Mesenchymal stem cell (in vitro differentiated cells and primary cell): ENCODE data around the gene CTH.
"Not testable (repeated sequence)": the region's sequence is repeated elsewhere in the genome, so short reads cannot be mapped to it uniquely, and the experiment has no call there.

Experiments
- DNase-seq: peaks from one replicate; pipeline ENCODE4 v3.0.0-alpha.2; 2013
- H2AFZ ChIP-seq: one replicate; pipeline ENCODE4 v1.6.1; 2013; ENCODE audit warnings: low read depth, mild to moderate bottlenecking, control low read depth, inconsistent platforms, low read length, moderate library complexity
- H2AK5ac ChIP-seq: 2 replicates; pipeline ENCODE4 v1.6.1; 2013; ENCODE audit warnings: low read length, moderate library complexity, mild to moderate bottlenecking, inconsistent platforms; ENCODE audit not compliant: severe bottlenecking
- H2BK120ac ChIP-seq: one replicate; pipeline ENCODE4 v1.6.1; 2013; ENCODE audit warnings: low read depth, mild to moderate bottlenecking, inconsistent platforms, low read length, moderate library complexity
- H2BK12ac ChIP-seq, 2 experiments: one replicate each; pipeline ENCODE4 v1.6.1; 2013; ENCODE audit warnings: inconsistent platforms in 2 of 2, low read length in 2 of 2, mild to moderate bottlenecking in 2 of 2, moderate library complexity in 2 of 2, control low read depth in 1 of 2
- H2BK15ac ChIP-seq: one replicate; pipeline ENCODE4 v1.6.1; 2013; ENCODE audit warnings: mild to moderate bottlenecking, low read depth, inconsistent platforms; ENCODE audit not compliant: poor library complexity, severe bottlenecking
- H2BK5ac ChIP-seq: 2 replicates; pipeline ENCODE4 v1.6.1; 2013; ENCODE audit warnings: low read depth, mild to moderate bottlenecking, low read length, control low read depth, inconsistent platforms; ENCODE audit not compliant: poor library complexity, severe bottlenecking
- H3K14ac ChIP-seq, 2 experiments: one replicate each; pipeline ENCODE4 v1.6.1; 2013; ENCODE audit warnings: inconsistent platforms in 2 of 2, low read length in 2 of 2, control low read depth in 1 of 2, mild to moderate bottlenecking in 1 of 2, moderate library complexity in 1 of 2
- H3K18ac ChIP-seq, 2 experiments: one replicate each; pipeline ENCODE4 v1.6.1; 2013; ENCODE audit warnings: inconsistent platforms in 2 of 2, low read length in 2 of 2, control low read depth in 1 of 2, low read depth in 1 of 2, mild to moderate bottlenecking in 1 of 2
- H3K23ac ChIP-seq, 2 experiments: one replicate each; pipeline ENCODE4 v1.6.1; 2013; ENCODE audit warnings: inconsistent platforms in 2 of 2, low read length in 2 of 2, mild to moderate bottlenecking in 2 of 2, moderate library complexity in 2 of 2, control low read depth in 1 of 2
- H3K27ac ChIP-seq: 2 replicates; pipeline ENCODE4 v1.5.1; 2013; ENCODE audit warnings: mild to moderate bottlenecking, moderate library complexity, low read length, control low read depth, inconsistent platforms; ENCODE audit not compliant: poor library complexity, severe bottlenecking
- H3K27me3 ChIP-seq, 2 experiments: 2 replicates each; pipeline versions ENCODE4 v1.6.1 to v1.7.0; 2013; ENCODE audit warnings: low read length in 2 of 2, mild to moderate bottlenecking in 2 of 2, moderate library complexity in 2 of 2, control low read depth in 1 of 2, inconsistent platforms in 1 of 2; ENCODE audit not compliant: control insufficient read depth in 1 of 2, insufficient read depth in 1 of 2
- H3K36me3 ChIP-seq, 2 experiments: 2 replicates each; pipeline versions ENCODE4 v1.6.1 to v1.7.0; 2013; ENCODE audit warnings: low read length in 2 of 2, control low read depth in 1 of 2, inconsistent platforms in 1 of 2, low read depth in 1 of 2, mild to moderate bottlenecking in 1 of 2; ENCODE audit not compliant: insufficient read depth in 2 of 2, control insufficient read depth in 1 of 2
- H3K4ac ChIP-seq, 2 experiments: one replicate each; pipeline ENCODE4 v1.6.1; 2013; ENCODE audit warnings: inconsistent platforms in 2 of 2, low read length in 2 of 2, mild to moderate bottlenecking in 2 of 2, moderate library complexity in 2 of 2, control low read depth in 1 of 2, low read depth in 1 of 2
- H3K4me1 ChIP-seq: 2 replicates; pipeline ENCODE4 v1.6.1; 2013; ENCODE audit warnings: low read depth, low read length, control low read depth; ENCODE audit not compliant: control insufficient read depth, insufficient read depth
- H3K4me2 ChIP-seq: 2 replicates; pipeline ENCODE4 v1.6.1; 2013; ENCODE audit warnings: low read length, mild to moderate bottlenecking, inconsistent platforms; ENCODE audit not compliant: poor library complexity, severe bottlenecking
- H3K4me3 ChIP-seq, 2 experiments: 2 replicates each; pipeline versions ENCODE4 v1.5.1 to v1.7.0; 2013; ENCODE audit warnings: low read length in 2 of 2, mild to moderate bottlenecking in 2 of 2, control low read depth in 1 of 2, low read depth in 1 of 2; ENCODE audit not compliant: insufficient read depth in 1 of 2
- H3K79me1 ChIP-seq: replicated peaks from 2 replicates; pipeline ENCODE4 v1.6.1; 2013; ENCODE audit warnings: mild to moderate bottlenecking, control low read depth, low read length, inconsistent platforms; ENCODE audit not compliant: poor library complexity, severe bottlenecking
- H3K9ac ChIP-seq: 2 replicates; pipeline ENCODE4 v1.7.0; 2013; ENCODE audit warnings: mild to moderate bottlenecking, low read length, moderate library complexity
- H3K9me3 ChIP-seq: 2 replicates; pipeline ENCODE4 v1.7.0; 2013; ENCODE audit warnings: mild to moderate bottlenecking, low read length; ENCODE audit not compliant: control insufficient read depth
- H4K8ac ChIP-seq: one replicate; pipeline ENCODE4 v1.6.1; 2013; ENCODE audit warnings: inconsistent platforms, mild to moderate bottlenecking, low read length, moderate library complexity
- H4K91ac ChIP-seq: one replicate; pipeline ENCODE4 v1.6.1; 2013; ENCODE audit warnings: mild to moderate bottlenecking, low read length, inconsistent platforms
- WGBS: methylation state at CpG from one replicate; pipeline ENCODE4 v1.1.7; 2013; ENCODE audit warnings: mixed read lengths; 5-methylcytosine and 5-hydroxymethylcytosine counted together

The CTH gene

DNA sequence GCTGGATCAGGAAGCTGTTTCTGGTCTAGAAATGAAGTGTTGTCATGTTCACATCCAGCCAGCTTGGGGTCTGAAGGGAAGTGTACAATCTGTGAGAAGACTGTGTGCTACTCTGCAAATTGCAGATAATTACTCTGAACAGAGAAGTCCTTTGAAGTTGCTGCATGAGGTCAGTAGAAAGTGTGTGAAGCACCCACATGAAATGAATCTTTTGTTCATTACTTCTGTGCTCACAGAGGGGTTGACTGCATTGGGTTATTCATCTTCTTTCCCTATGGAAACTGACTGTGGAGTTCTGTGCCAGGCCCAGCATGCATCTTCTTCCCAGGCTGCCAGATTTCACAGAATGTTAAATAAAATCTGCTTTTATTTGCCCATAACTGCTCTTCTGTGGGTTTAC, 47.1 kb downstream of the CTH start:
- Histone ChIP-seq H2BK15ac (no peak overlapping the region), H3K14ac (no peak overlapping the region), H2BK5ac (no peak overlapping the region), H3K4me3 (no peak overlapping the region), H3K4me2 (no peak overlapping the region), H3K4me1 (no peaks in the 10 kb centered on the region), H2AK5ac (no peak overlapping the region), H3K4ac (no peak overlapping the region), H2BK12ac (no peak overlapping the region), H3K9me3 (no peaks in the 10 kb centered on the region), H3K18ac (no peak overlapping the region), H4K8ac (no peak overlapping the region), H3K36me3 (no peaks in the 10 kb centered on the region), H3K9ac (no peak overlapping the region), H2AFZ (no peak overlapping the region), H2BK120ac (no peak overlapping the region), H3K27ac (no peak overlapping the region), H3K23ac (no peak overlapping the region), H3K27me3 (no peaks in the 10 kb centered on the region), H4K91ac (no peak overlapping the region), H3K79me1 (no peaks in the 10 kb centered on the region)
- no peak for DNase-seq

DNA sequence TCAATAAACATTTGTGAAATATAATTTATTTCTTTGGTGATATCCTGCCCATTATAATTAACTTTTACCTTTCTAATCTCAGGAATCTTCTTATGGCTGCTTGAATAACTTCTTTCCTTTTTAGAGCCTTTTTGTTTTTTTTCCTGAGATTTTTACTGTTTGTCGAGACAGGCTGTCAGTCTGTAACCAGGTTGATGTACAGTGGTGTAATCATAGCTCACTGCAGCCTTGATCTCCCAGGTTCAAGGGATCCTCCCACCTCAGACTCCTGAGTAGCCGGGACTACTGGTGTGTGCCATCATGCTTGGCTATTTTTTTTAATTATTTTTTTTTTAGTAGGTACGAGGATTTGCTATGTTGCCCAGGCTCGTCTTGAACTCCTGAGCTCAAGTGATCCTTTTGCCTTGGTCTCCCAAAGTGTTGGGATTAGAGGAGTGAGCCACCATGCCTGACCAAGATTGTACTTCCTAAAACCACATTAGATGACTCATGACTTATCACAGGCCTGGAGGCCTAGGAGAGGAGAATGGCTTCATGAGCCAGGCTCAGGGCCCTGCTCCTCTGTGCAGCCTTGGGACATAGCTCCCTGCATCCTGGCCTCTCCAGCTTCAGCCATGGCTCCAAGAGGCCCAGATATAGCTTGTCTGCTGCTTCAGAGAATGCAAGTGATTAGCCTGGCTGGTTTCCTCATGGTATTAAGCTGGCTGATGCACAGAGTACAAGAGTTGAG, 48.6 kb downstream of the CTH start:
- no peaks in the 10 kb centered on the region for H3K9me3 ChIP-seq
- WGBS, result 81% methylated on average over 3 of the region's 4 CpGs
- H3K36me3 ChIP-seq, result no peaks in the 10 kb centered on the region

DNA sequence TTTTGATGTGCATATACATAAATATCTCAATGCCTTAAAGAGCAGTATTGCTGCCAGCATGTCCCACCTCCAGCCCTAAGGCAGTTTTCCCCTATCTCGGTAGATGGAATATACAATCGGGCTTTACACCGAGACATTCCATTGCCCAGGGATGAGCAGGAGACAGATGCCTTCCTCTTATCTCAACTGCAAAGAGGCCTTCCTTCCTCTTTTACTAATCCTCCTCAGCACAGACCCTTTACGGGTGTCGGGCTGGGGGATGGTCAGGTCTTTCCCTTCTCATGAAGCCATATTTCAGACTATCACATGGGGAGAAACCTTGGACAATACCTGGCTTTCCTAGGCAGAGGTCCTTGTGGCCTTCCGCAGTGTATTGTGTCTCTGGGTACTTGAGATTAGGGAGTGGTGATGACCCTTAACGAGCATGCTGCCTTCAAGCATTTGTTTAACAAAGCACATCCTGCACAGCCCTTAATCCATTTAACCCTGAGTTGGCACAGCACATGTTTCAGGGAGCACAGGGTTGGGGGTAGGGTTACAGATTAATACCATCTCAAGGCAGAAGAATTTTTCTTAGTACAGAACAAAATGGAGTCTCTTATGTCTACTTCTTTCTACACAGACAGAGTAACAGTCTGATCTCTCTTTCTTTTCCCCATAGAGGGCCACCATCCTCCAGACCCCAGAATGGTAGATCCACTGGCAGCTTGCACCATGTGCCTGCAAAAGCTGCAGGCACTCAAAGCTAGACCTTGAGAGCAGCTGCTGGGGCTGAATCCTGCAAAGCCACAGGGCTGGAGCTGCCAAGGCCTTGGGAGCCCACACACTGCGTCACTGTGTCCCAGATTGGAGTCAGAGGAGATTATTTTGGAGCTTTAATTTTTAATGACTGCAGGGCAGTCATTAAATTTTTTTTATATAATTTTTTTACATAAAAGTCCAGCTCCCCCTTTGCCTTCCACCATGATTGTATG, 50.0 kb downstream of the CTH start:
- DNase-seq, H3K4me3 ChIP-seq, H3K4ac ChIP-seq, H3K9ac ChIP-seq, H3K4me1 ChIP-seq, H4K8ac ChIP-seq, H3K9me3 ChIP-seq, H2BK120ac ChIP-seq, H2BK15ac ChIP-seq, H3K27me3 ChIP-seq, H3K18ac ChIP-seq, H2BK12ac ChIP-seq, H3K36me3 ChIP-seq, H3K79me1 ChIP-seq, H4K91ac ChIP-seq, H3K27ac ChIP-seq, H2BK5ac ChIP-seq, H3K23ac ChIP-seq, H2AFZ ChIP-seq, H2AK5ac ChIP-seq, H3K4me2 ChIP-seq, H3K14ac ChIP-seq: not testable (repeated sequence)
- 8% methylated on average over 3 of the region's 8 CpGs for WGBS

More for the DNA sequence above, 48.6 kb downstream of the CTH start:
- Histone ChIP-seq H3K4me2 (no peak overlapping the region), H3K14ac (no peak overlapping the region), H3K9ac (no peak overlapping the region), H2BK12ac (no peak overlapping the region), H3K27me3 (no peaks in the 10 kb centered on the region), H3K4me3 (no peak overlapping the region), H3K79me1 (no peaks in the 10 kb centered on the region), H4K91ac (no peak overlapping the region), H3K27ac (no peak overlapping the region), H2BK15ac (peak overlapping the region; percentile 23), H3K18ac (peak overlapping the region in 1 of 2 experiments; percentile 77), H3K23ac (no peak overlapping the region), H2BK5ac (no peak overlapping the region), H3K4me1 (no peaks in the 10 kb centered on the region), H4K8ac (peak overlapping the region; percentile 48), H2BK120ac (no peak overlapping the region), H2AK5ac (no peak overlapping the region), H2AFZ (no peak overlapping the region), H3K4ac (peak overlapping the region in 1 of 2 experiments; percentile 1)
- peak; percentile 62 for DNase-seq

DNA sequence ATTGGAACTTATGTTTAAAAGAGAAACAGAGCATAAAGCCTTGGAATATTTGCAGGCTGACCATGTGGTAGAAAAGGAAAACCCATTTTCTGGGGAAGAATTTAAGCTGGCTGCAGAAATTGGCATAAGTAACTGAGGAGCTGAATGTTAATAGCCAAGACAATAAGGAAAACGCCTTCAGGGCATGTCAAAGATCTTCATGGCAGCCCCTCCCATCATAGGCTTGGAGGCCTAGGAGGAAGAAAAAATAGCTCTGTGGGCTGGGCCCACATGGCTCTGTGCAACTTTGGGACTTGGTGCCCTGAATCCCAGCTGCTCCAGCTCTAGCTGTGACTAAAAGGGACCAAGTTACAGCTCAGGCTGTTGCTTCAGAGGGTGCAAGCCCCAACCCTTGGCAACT, 51.5 kb downstream of the CTH start:
- no peak overlapping the region for H3K4me3 ChIP-seq
- H3K23ac ChIP-seq, result no peak overlapping the region
- no peak overlapping the region for H3K14ac ChIP-seq
- no peak overlapping the region for H4K8ac ChIP-seq
- H3K18ac ChIP-seq, result no peak overlapping the region
- H3K9me3 ChIP-seq, result no peaks in the 10 kb centered on the region
- 93% methylated on average over 1 of the region's 1 CpG for WGBS
- no peak overlapping the region for H3K9ac ChIP-seq
- H2BK120ac ChIP-seq, result no peak overlapping the region
- no peak overlapping the region for H3K4ac ChIP-seq
- no peaks in the 10 kb centered on the region for H3K79me1 ChIP-seq
- no peak overlapping the region for H2BK5ac ChIP-seq
- H3K4me2 ChIP-seq, result no peak overlapping the region
- no peak overlapping the region for H4K91ac ChIP-seq
- H2AK5ac ChIP-seq, result no peak overlapping the region
- H2BK15ac ChIP-seq, result no peak overlapping the region
- no peak overlapping the region for H2AFZ ChIP-seq
- no peaks in the 10 kb centered on the region for H3K36me3 ChIP-seq
- no peak overlapping the region for H3K27ac ChIP-seq
- DNase-seq, result no peak
- no peak overlapping the region for H2BK12ac ChIP-seq
- no peaks in the 10 kb centered on the region for H3K27me3 ChIP-seq
- no peaks in the 10 kb centered on the region for H3K4me1 ChIP-seq
